Bone marrow (tissue), 2 donors: ENCODE data around the gene SFN.

Experiments
- DNase-seq, 2 donors: peaks; one replicate each; lab custom pipeline; 2025; lab: John Stamatoyannopoulos, UW

Gene SFN

GRCh38 chr1:26911399-26912146, 48.6 kb downstream of the SFN start:
- no peak for DNase-seq

- no peak for DNase-seq
These were observed 49.2 kb downstream of the SFN start for GRCh38 chr1:26912147-26912490.

DNA sequence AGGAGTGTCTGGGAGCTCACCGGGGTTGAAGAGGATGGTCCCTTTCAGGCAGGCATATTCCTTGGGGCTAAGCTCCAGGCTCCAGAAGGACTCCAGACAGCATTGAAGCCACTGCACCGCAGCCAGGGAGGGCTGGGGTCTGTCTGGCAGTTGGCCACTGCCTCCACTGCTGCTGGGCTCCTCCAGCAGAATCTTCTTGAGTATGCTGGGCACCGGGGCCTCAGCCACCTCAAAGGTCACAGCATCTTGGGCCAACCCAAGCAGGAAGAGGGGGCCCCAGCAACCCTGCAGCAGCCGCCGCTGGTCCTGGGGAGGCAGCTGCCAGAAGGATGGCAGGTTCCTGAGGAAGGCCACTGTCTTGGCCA, 50.4 kb downstream of the SFN start:
- no peak for DNase-seq
